GM18873 (cell line): ENCODE measurements around the gene SMARCD2.
A peak's percentile ranks its signal among the peaks of the same experiment; 100 is the strongest.
"Not testable (repeated sequence)": the region's sequence is repeated elsewhere in the genome, so short reads cannot be mapped to it uniquely, and the experiment has no call there.

Experiments
- ATAC-seq: cut with Tn5 transposase; IDR thresholded peaks from one replicate; pipeline ENCODE4 v1.9.1; 2021; ENCODE audit warnings: mild to moderate bottlenecking, moderate library complexity, moderate number of reproducible peaks; ENCODE audit not compliant: unreplicated experiment, low FRiP score

Gene SMARCD2

DNA sequence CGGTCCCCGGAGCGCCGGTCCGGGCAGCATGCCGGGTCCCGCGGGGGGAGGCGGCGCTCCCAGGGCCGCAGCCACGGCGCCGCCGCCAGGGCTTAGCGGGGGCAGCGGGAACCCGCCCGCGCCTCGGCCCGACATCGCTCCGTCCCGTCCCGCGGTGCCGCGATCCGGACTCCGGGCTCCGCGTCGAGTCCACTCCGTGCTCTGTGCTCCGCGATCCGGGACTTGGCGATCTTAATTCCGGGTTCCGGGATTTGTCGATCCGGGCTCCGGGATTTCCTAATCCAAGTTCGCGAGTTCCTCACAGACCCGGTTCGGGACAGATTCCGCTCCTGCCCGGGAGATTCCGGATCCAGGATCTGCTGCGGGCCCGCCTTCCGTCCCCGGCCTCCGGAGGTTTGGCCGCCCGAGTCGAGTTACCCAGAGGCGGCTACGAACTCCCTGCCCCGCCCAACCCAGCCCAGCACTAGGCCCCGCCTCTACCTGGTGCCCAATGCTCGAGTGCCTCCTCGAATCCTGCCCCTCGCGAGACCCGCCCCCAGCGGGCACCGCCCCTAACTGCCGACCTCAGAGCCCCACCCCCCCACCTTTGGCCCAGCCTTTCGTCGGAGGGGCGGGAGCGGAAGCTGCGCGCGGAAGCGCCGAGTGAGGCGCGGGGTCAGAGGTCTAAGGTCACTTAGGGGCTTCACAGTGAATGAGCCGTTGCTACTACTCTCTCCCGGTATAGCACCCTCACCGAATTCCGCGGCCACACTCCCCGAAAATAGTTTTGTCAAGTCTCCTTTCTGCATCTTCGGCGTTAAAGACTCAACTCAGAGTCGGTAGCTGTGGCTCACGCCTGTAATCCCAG is at the start of gene SMARCD2:
SMARCD2 (minus strand) TSS at position 146 of the 847 bp plus-strand sequence; CDS start at position 135, 11 bp downstream.
- peak; percentile 75 for ATAC-seq

DNA sequence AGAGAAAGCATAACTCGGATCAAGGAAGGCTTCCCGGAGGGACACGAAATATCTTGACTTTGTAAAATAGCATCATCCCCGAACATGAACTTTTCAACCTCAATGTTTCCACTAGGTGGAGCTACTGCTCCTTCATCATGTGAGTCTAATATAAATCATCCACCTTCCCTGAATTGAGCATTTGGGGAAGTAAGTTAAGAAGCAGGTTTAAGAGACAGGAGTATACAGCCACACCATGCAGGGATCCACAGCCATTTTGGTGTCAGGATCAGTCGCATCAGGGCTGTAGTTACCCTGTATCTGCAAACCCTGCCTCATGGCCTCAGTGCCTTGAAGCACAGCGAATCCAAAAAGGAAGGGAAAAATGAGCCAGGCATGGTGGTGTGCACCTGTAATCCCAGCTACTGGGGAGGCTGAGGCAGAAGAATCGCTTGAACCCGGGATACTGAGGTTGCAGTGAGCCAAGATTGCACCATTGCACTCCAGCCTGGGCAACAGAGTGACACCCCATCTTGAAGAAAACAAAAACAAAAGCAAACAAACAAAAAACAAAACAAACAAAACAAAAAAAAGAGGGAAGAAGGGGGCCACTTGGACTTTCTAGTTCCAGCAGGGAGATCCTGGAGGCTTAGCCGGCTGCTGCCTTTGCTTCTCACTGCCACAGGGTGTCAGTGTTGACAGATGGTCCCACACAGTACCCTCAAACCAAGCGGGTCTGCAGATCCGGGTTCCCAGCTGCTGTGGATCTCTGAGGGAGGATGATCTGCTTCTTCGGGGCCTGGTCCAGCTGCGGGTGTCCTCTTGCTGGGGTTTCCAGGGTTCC is 46.8 kb upstream of the SMARCD2 start:
- not testable (repeated sequence) for ATAC-seq

DNA sequence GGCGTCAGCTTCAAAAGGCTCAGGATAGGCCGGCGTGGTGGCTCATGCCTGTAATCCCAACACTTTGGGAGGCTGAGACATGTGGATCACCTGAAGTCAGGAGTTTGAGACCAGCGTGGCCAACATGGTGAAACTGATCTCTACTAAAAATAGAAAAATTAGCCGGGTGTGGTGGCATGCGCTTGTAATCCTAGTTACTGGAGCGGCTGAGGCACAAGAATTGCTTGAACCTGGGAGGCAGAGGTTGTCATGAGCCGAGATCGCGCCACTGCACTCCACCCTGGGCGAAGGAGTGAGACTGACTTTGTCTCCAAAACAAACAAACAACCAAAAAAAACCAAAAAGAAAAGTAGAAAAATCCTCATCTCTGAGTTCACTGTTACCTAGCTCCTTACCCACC is 42.6 kb upstream of the SMARCD2 start:
- not testable (repeated sequence) for ATAC-seq

DNA sequence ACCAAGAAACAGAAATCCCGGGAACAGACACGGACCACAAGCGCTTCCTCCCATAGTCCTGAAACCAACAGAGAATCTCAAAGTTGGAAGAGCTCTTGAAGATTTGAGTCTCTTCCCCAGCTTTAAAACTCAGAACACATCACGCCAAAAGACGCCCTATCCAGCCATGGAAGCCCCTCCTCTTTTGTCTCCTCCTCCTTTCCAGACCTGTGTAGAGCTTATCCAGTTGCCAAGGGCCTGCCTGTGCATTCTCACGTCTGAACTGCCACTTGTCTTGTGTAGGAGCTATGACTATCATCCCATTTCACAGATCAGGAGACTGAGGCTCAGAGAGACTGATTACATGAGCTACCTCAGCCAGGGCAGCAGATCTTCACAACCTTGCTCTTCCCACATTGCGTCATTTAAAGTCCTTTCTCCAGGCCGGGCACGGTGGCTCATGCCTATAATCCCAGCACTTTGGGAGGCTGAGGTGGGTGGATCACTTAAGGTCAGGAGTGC is 40.2 kb upstream of the SMARCD2 start:
- ATAC-seq = not testable (repeated sequence)

DNA sequence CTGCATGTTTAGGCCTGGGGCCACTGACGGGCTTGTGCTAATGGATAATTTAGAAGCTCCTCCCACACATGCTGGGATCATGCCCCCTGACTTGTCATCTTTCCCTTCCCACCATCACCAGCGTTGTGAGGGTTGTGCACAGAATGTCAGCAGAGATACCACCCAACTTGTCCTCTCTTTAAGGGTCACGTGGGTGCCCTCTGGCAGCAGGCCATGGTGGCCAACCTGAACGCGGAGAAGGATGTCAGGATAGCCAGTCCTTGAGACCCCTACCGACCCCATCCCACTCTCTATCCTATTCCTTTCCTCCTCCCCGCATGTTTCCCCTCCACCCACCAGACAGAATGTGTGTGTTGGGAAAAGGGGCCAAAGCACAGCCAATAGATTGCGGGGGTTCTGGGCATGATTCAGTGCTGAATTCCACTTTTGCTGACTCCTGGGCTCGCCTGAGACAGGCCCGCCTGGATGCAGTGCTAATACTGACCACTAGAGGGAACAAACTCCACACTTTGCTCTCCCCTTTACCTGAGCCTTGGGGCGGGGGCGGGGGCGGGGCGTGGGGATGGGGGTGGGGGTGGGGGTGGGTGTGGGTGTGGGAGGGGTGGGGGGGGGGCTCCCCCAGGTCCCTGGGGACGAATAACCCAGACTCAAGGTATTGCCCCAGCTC is 39.6 kb upstream of the SMARCD2 start, which contains the start of gene GH2:
GH2 (minus strand) TSS at position 10 of the 667 bp plus-strand sequence. CDS start 143 bp downstream, outside the sequence.
- ATAC-seq = no peak

DNA sequence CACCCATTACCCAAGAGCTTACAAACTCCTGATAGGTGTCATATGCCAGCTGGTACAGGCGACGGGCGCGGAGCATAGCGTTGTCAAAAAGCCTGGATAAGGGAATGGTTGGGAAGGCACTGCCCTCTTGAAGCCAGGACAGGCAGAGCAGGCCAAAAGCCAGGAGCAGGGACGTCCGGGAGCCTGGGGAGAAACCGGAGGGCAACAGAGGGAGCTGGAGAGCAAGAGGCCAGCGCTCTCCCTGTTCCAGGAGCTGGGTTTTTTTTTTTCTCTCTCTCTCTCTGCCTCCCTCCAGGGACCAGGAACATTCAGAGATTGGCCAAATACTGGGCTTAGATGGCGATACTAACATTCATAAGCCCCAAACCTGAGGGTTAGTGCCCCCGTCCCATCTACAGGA is 38.9 kb upstream of the SMARCD2 start:
- ATAC-seq = not testable (repeated sequence)

DNA sequence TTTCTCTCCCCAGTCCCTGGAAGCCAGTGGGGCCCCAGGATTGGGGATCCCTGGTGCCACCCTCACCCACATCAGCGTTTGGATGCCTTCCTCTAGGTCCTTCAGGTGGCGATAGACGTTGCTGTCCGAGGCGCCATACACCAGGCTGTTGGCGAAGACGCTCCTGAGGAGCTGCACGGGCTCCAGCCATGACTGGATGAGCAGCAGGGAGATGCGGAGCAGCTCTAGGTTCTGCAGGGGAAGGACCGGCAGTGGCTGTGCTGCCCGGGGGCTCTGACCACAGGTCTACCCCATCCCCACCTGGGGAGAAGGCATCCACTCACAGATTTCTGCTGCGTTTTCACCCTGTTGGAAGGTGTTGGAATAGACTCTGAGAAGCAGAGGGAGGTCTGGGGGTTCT is 38.2 kb upstream of the SMARCD2 start:
- ATAC-seq = no peak

DNA sequence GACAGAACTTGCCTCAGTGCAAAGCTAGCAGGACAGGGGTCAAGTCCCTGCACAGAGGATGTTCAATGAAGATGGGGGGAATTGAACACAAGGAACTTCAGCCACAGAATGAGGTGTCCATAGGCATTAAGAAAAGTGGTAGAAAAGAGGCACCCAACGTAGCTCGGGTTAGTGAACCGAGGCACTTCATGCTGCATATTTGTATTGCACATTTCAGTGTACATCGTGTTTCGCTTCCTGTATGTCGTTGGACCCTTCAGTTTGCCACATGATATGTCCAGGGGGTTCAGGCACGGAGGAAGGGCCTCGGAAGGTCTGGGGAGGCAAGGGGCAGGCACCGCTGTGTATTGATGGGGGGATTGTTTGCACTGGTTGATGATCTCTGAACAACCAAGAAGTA is 35.9 kb upstream of the SMARCD2 start:
- not testable (repeated sequence) for ATAC-seq

DNA sequence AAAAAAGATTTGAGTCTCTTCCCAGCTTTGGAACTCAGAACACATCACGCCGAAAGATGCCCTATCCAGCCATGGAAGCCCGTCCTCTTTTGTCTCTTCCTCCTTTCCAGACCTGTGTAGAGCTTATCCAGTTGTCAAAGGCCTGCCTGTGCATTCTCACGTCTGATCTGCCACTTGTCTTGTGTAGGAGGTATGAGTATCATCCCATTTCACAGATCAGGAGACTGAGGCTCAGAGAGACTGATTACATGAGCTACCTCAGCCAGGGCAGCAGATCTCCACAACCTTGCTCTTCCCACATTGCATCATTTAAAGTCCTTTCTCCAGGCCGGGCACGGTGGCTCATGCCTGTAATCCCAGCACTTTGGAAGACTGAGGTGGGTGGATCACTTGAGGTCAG is 32.2 kb upstream of the SMARCD2 start:
- ATAC-seq = not testable (repeated sequence)

DNA sequence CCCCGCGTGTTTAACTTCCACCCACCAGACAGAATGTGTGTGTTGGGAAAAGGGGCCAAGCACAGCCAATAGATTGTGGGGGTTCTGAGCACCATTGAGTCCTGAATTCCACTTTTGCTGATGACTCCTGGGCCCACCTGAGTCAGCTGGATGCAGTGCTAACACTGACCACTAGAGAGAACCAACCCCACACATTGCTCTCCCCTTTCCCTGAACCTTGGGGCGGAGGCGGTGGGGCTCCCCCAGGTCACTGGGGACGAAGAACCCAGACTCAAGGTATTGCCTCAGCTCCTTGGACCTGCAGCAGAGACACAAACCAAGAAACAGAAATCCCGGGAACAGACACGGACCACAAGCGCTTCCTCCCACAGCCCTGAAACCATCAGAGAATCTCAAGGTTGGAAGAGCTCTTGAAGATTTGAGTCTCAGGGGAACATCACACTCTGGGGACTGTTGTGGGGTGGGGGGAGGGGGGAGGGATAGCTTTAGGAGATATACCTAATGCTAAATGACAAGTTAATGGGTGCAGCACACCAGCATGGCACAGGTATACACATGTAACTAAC is 31.7 kb upstream of the SMARCD2 start:
- ATAC-seq = not testable (repeated sequence)

DNA sequence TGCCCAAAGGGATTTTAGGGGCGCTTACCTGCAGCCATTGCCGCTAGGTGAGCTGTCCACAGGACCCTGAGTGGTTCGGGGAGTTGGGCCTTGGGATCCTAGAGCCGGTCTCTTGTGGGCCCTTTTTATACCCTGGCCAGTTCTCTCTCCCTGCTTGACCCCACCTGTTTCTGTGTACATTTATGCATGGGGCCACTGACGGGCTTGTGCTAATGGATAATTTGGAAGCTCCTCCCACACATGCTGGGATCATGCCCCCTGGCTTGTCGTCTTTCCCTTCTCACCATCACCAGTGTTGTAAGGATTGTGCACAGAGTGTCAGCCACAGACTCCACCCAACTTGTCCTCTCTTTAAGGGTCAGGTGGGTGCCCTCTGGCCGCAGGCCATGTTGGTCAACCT is 31.1 kb upstream of the SMARCD2 start, which contains the start of gene CSH2:
CSH2 (minus strand) TSS at position 101 of the 400 bp plus-strand sequence; CDS start at position 38, 63 bp downstream.
- not testable (repeated sequence) for ATAC-seq

DNA sequence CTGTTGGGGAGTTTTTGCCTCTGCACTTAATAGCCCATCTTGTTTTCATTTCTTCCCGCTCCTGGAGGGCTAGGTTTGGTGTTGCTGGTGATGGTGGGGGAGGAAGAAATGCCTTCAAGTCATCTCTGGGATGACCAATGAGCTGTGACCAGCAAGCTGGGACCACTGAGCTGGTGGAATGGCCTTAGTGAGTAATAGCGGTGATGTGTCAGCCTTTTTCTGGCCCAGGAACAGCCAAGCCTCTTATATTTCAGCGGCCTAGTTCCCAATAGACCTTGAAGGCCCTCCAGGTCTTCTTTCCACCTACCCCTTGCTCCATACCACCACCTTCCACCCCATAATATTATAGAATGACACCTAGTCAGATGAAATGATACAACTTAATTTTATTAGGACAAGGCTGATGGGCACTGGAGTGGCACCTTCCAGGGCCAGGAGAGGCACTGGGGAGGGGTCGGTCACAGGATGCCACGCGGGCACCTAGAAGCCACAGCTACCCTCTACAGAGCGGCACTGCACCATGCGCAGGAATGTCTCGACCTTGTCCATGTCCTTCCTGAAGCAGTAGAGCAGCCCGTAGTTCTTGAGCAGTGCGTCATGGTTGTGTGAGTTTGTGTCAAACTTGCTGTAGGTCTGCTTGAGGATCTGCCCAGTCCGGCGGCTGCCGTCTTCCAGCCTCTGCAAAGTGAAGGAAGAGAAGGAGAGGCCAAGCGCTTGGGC is 29.3 kb upstream of the SMARCD2 start:
- not testable (repeated sequence) for ATAC-seq

DNA sequence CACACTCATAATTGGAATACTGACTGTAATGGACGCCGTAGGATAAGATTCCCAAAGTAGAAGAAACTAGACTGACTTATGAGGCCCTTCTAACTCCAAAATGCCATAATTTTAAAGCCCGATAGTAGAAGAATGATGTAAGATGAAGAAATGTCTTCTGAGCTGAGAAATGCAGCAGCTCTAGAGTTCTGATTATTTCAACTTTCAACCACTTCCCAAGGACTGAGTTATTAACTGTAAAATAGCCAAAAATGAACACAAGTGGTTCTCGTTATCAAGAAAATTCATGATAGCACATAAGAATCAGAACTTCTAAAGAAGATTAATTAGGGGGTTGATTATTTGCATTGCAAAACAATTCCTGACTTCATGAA is 27.8 kb upstream of the SMARCD2 start:
- not testable (repeated sequence) for ATAC-seq

DNA sequence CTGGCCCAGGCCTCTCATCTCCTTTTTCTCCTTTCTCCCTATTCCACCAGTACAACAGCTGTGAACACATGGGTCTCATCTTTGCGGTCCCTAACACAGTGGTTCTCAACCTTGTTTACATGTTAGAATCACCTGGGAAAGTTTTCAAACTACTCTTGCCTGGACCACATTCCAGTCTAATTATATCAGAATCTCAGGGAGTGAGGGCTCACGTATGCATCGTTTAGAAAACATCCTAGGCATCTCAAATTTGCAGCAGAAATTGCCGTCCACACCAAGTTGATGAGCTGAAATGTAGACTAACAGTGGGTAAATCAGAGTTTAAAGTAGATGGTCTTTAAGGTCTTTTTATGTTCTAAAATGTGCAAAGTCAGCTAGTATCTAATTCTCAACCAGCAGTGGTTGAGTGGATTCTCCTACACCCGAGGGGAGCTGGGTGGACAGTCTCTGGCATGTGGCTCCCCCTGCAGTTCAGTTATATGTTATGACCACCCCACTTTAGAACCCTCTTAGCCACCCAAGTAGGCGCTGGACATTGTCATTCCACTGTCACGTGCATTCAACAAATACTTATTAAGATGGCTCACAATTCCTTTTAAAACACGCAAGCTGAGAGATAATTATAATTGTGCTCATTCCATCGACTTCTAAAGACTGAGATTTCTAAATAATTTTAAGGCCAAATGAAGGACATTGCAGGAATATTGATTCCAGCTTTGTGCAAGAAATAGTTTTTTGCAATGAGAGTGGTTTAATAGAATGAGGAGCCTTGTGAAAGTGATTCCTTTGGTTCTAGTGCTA is 27.2 kb upstream of the SMARCD2 start:
- not testable (repeated sequence) for ATAC-seq

DNA sequence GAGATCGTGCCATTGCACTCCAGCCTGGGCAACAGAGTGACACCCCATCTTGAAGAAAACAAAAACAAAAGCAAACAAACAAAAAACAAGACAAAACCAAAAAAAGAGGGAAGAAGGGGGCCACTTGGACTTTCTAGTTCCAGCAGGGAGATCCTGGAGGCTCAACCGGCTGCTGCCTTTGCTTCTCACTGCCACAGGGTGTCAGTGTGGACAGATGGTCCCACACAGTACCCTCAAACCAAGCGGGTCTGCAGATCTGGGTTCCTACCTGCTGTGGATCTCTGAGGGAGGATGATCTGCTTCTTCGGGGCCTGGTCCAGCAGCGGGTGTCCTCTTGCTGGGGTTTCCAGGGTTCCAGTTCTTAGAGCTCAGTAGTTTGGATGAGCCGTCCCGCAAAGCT is 24.1 kb upstream of the SMARCD2 start:
- not testable (repeated sequence) for ATAC-seq

DNA sequence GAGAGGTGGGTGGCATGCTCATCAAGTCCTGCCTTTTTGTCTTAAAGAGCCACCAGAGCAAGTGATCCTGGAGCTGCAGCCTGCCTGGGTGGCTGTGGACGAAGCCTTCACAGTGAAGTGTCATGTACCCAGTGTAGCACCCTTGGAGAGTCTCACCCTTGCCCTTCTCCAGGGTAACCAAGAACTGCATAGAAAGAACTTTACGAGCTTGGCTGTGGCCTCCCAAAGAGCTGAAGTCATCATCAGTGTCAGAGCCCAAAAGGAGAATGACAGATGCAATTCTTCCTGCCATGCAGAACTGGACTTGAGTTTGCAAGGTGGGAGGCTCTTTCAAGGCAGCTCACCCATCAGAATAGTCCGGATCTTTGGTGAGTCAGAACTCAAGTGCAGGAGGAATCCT is 16.8 kb upstream of the SMARCD2 start:
- no peak for ATAC-seq

DNA sequence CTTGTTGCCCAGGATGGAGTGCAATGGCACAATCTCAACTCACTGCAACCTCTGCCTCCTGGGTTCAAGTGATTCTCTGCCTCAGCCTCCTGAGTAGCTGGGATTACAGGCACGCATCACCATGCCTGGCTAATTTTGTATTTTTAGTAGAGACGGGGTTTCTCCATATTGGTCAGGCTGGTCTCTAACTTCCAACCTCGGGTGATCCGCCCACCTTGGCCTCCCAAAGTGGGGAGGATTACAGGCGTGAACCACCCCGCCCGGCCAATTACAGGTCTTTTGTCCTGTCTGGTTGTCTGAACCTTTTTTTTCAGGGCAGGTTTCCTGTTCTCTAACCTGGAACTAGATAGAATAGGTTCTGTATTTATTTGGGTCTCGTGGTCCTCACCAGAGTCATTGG is 13.9 kb upstream of the SMARCD2 start:
- ATAC-seq = not testable (repeated sequence)

DNA sequence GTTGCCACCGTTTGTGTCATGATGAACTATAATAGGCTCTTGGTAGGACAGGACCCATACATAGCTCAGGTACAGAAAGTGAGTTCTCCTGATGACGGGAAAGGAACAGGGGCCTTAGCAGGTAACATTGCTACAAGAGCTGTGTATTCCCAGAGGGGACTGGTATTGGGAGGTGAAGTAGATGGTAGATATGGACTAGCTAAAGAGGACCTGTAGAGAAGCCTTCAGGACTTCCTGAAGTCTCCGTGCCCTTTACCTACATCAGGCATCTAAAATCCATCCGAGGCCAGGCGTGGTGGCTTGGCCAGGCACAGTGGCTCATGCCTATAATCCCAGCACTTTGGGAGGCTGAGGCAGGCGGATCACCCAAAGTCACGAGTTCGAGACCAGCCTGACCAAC is 12.7 kb upstream of the SMARCD2 start:
- ATAC-seq = no peak

DNA sequence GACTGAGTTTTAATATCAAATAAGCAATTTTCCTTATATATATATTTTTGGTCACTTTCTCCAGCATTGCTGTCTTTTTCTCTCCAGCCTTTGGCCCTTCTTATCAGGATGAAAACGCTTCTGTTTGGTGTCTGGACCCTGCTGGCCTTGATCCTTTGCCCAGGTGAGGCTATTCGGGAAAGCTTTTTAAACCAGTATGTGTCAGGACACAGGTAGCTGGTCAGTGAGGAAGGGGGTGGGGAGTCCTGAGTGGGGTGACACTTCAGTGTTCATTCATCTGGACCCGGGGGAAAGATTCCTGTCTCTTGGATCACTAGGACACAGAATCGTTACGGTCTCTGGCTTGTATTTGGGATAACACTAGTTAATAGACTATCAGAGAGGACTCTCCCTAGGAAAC is 12.2 kb upstream of the SMARCD2 start:
- no peak for ATAC-seq
